ENCODE results near the gene FLYWCH1.

FLYWCH1 gene

GRCh38 chr16:2896480-2897010 is 15.2 kb upstream of the FLYWCH1 start:
- H3K4me3 ChIP-seq (ENCODE audit: low read depth, low read length): no peak overlapping the region
- TF ChIP-seq MAX (IDR thresholded peaks at IDR 0.05; ENCODE audit: low read depth, low read length) (no peak), POLR2A (IDR thresholded peaks at IDR 0.05; ENCODE audit: extremely low read depth, insufficient read length) (no peak), MYC (IDR thresholded peaks at IDR 0.05; ENCODE audit: low read depth, low read length) (no peak), CTCF (IDR thresholded peaks at IDR 0.05; ENCODE audit: low read depth, low read length) (no peak)
- no peak for DNase-seq (ENCODE audit: low read depth)

- peak; percentile 74 for DNase-seq (ENCODE audit: low read depth)
- TF ChIP-seq MAX (IDR thresholded peaks at IDR 0.05; ENCODE audit: low read depth, low read length) (no peak), POLR2A (IDR thresholded peaks at IDR 0.05; ENCODE audit: extremely low read depth, insufficient read length) (no peak), CTCF (IDR thresholded peaks at IDR 0.05; ENCODE audit: low read depth, low read length) (no peak), MYC (IDR thresholded peaks at IDR 0.05; ENCODE audit: low read depth, low read length) (no peak)
- H3K4me3 ChIP-seq (ENCODE audit: low read depth, low read length): no peak overlapping the region
Measured at GRCh38 chr16:2897110-2897509, 14.6 kb upstream of the FLYWCH1 start.

- DNase-seq (ENCODE audit: low read depth): no peak
- TF ChIP-seq CTCF (IDR thresholded peaks at IDR 0.05; ENCODE audit: low read depth, low read length) (no peak), MYC (IDR thresholded peaks at IDR 0.05; ENCODE audit: low read depth, low read length) (no peak), POLR2A (IDR thresholded peaks at IDR 0.05; ENCODE audit: extremely low read depth, insufficient read length) (no peak), MAX (IDR thresholded peaks at IDR 0.05; ENCODE audit: low read depth, low read length) (no peak)
Measured at GRCh38 chr16:2898831-2899563, 12.7 kb upstream of the FLYWCH1 start.

GRCh38 chr16:2899564-2900072 is 12.1 kb upstream of the FLYWCH1 start:
- H3K4me3 ChIP-seq (ENCODE audit: low read depth, low read length): no peak overlapping the region
- no peak for DNase-seq (ENCODE audit: low read depth)
- TF ChIP-seq MAX (IDR thresholded peaks at IDR 0.05; ENCODE audit: low read depth, low read length) (no peak), POLR2A (IDR thresholded peaks at IDR 0.05; ENCODE audit: extremely low read depth, insufficient read length) (no peak)

More at GRCh38 chr16:2898831-2899563, 12.7 kb upstream of the FLYWCH1 start:
- no peak overlapping the region for H3K4me3 ChIP-seq (ENCODE audit: low read depth, low read length)

- no peak overlapping the region for H3K4me3 ChIP-seq (ENCODE audit: low read depth, low read length)
- TF ChIP-seq CTCF (IDR thresholded peaks at IDR 0.05; ENCODE audit: low read depth, low read length) (no peak), POLR2A (IDR thresholded peaks at IDR 0.05; ENCODE audit: extremely low read depth, insufficient read length) (no peak), MYC (IDR thresholded peaks at IDR 0.05; ENCODE audit: low read depth, low read length) (no peak), MAX (IDR thresholded peaks at IDR 0.05; ENCODE audit: low read depth, low read length) (no peak)
- DNase-seq (ENCODE audit: low read depth): no peak
Measured at GRCh38 chr16:2900526-2901075, 11.1 kb upstream of the FLYWCH1 start.

Data from NB4 (cell line).